Measurements from ENCODE around the gene OR4D9. TPM values are rescaled to one million over a fixed set of nuclear protein-coding genes. Genes with fewer than 3 reads are reported as not detected.

Gene OR4D9
- total RNA-seq: not detected

- Histone ChIP-seq H3K27me3 (no peaks in the 10 kb centered on the region), H3K27ac (no peak within 1 kb of the TSS), H3K9me3 (no peaks in the 10 kb centered on the region), H3K4me1 (peaks cover 0 to 3% (median 0%) of the 10 kb centered on the region in 4 donors), H3K4me3 (no peak within 1 kb of the TSS), H3K36me3 (no peaks in the 10 kb centered on the region)
- TF ChIP-seq POLR2A (IDR thresholded peaks at IDR 0.05) (no peak), EP300 (IDR thresholded peaks at IDR 0.05) (no peak), CTCF (IDR thresholded peaks at IDR 0.05) (no peak)
- 23 to 29% methylated on average over 2 of the region's 2 CpGs for WGBS, 2 donors
- DNase-seq (ENCODE audit: low spot score in 2 of 2): no peak
Measured at GRCh38 chr11:59510941-59511589, at the start of gene OR4D9. OR4D9 (plus strand) TSS chr11:59511539; CDS start chr11:59514913, 3,374 bp downstream.

- DNase-seq (ENCODE audit: low spot score in 2 of 2): peak; percentile 60 to 78
- no peaks in the 10 kb centered on the region for H3K4me1 ChIP-seq
- H3K4me3 ChIP-seq: no peak overlapping the region
- peak overlapping the region in 1 of 4 donors; percentile 25 for H3K27ac ChIP-seq
- 14 to 26% methylated on average over 5 of the region's 5 CpGs for WGBS, 2 donors
- no peaks in the 10 kb centered on the region for H3K9me3 ChIP-seq
- peak in 1 of 5 experiments; percentile 22 for TF ChIP-seq CTCF (IDR thresholded peaks at IDR 0.05)
- TF ChIP-seq POLR2A (IDR thresholded peaks at IDR 0.05): no peak
- TF ChIP-seq EP300 (IDR thresholded peaks at IDR 0.05): peak in 1 of 2 donors; percentile 76
- H3K36me3 ChIP-seq: no peaks in the 10 kb centered on the region
- no peaks in the 10 kb centered on the region for H3K27me3 ChIP-seq
Measured at GRCh38 chr11:59463190-59463641, 48.1 kb upstream of the OR4D9 start.

GRCh38 chr11:59473015-59473414, 38.3 kb upstream of the OR4D9 start, which contains the start of gene OR4D10:
OR4D10 (plus strand) TSS chr11:59473315; CDS start chr11:59477430, 4,115 bp downstream.
- Histone ChIP-seq H3K9me3 (no peaks in the 10 kb centered on the region), H3K36me3 (no peaks in the 10 kb centered on the region), H3K27ac (no peak within 1 kb of the TSS), H3K4me3 (no peak within 1 kb of the TSS), H3K27me3 (no peaks in the 10 kb centered on the region), H3K4me1 (no peaks in the 10 kb centered on the region)
- TF ChIP-seq CTCF (IDR thresholded peaks at IDR 0.05) (no peak), EP300 (IDR thresholded peaks at IDR 0.05) (no peak), POLR2A (IDR thresholded peaks at IDR 0.05) (no peak)
- DNase-seq (ENCODE audit: low spot score in 2 of 2): no peak

- H3K4me1 ChIP-seq: no peaks in the 10 kb centered on the region
- TF ChIP-seq EP300 (IDR thresholded peaks at IDR 0.05): no peak
- no peak for TF ChIP-seq CTCF (IDR thresholded peaks at IDR 0.05)
- TF ChIP-seq POLR2A (IDR thresholded peaks at IDR 0.05): no peak
- no peaks in the 10 kb centered on the region for H3K27me3 ChIP-seq
- H3K9me3 ChIP-seq: no peaks in the 10 kb centered on the region
- 67 to 69% methylated on average over 9 of the region's 9 CpGs for WGBS, 2 donors
- no peak overlapping the region for H3K4me3 ChIP-seq
- no peaks in the 10 kb centered on the region for H3K36me3 ChIP-seq
- no peak overlapping the region for H3K27ac ChIP-seq
- no peak for DNase-seq (ENCODE audit: low spot score in 2 of 2)
Measured at GRCh38 chr11:59475176-59475575, 36.2 kb upstream of the OR4D9 start.

GRCh38 chr11:59479906-59480305, 31.4 kb upstream of the OR4D9 start:
- TF ChIP-seq EP300 (IDR thresholded peaks at IDR 0.05) (no peak), POLR2A (IDR thresholded peaks at IDR 0.05) (no peak), CTCF (IDR thresholded peaks at IDR 0.05) (no peak)
- DNase-seq (ENCODE audit: low spot score in 2 of 2): no peak
- Histone ChIP-seq H3K9me3 (no peaks in the 10 kb centered on the region), H3K4me1 (no peaks in the 10 kb centered on the region), H3K27ac (no peak overlapping the region), H3K27me3 (no peaks in the 10 kb centered on the region), H3K4me3 (no peak overlapping the region), H3K36me3 (no peaks in the 10 kb centered on the region)

All from tibial nerve (tissue), 4 donors.